IMR-90 (cell line): ENCODE data around the gene DTD1. TPM values are rescaled to one million over a fixed set of nuclear protein-coding genes. Genes with fewer than 3 reads are reported as not detected.

Source experiments
- ATAC-seq: fragments of 200-7000 bp; cut with Tn5 transposase; 2 replicates; pipeline ENCODE4 v1.9.1; 2020; ENCODE audit warnings: low read depth, mild to moderate bottlenecking, moderate library complexity
- BruUV-seq: library from RNA; stranded (reverse); fragments of 400-500 nt; replicated peaks from 2 replicates; lab custom pipeline; 2021; lab: Mats Ljungman, UMichigan
- CTCF ChIA-PET: fragments of 300-600 bp; formaldehyde crosslinking; extraction: SDS; loops from one replicate; lab custom pipeline; 2021; ENCODE audit warnings: antibody characterized with exemption; lab: Yijun Ruan, JAX
- POLR2A ChIA-PET: fragments of 300-600 bp; sonication (Branson Sonifier 250); formaldehyde crosslinking; loops from one replicate; lab custom pipeline; 2022; ENCODE audit warnings: antibody characterized with exemption; ENCODE audit not compliant: unreplicated experiment; lab: Charles Lee
- DNase-seq: peaks from one replicate; pipeline ENCODE4 v3.0.0; 2013
- H2AFZ ChIP-seq: replicated peaks from 2 replicates; pipeline ENCODE3; 2013; ENCODE audit warnings: low read length, mild to moderate bottlenecking; ENCODE audit not compliant: poor library complexity
- H2AK5ac ChIP-seq: 2 replicates; pipeline ENCODE4 v1.6.1; 2013; ENCODE audit warnings: low read depth, low read length, inconsistent platforms
- H2AK9ac ChIP-seq: replicated peaks from 2 replicates; pipeline ENCODE3; 2013; ENCODE audit warnings: mild to moderate bottlenecking, low read depth, low read length, moderate library complexity; ENCODE audit not compliant: poor library complexity
- H2BK120ac ChIP-seq: 2 replicates; pipeline ENCODE4 v1.6.1; 2013; ENCODE audit warnings: low read depth, low read length, inconsistent platforms
- H2BK15ac ChIP-seq: 3 replicates; pipeline ENCODE4 v1.6.1; 2013; ENCODE audit warnings: low read depth, low read length, inconsistent platforms
- H2BK20ac ChIP-seq: 2 replicates; pipeline ENCODE4 v1.6.1; 2013; ENCODE audit warnings: low read depth, mild to moderate bottlenecking, inconsistent platforms, low read length, moderate library complexity
- H2BK5ac ChIP-seq: 2 replicates; pipeline ENCODE4 v1.6.1; 2013; ENCODE audit warnings: mild to moderate bottlenecking, low read depth, low read length, inconsistent platforms; ENCODE audit not compliant: poor library complexity, severe bottlenecking
- H3K14ac ChIP-seq: replicated peaks from 2 replicates; pipeline ENCODE4 v1.6.1; 2013; ENCODE audit warnings: low read depth, low read length, inconsistent platforms
- H3K18ac ChIP-seq: 2 replicates; pipeline ENCODE4 v1.6.1; 2013; ENCODE audit warnings: low read depth, low read length, control low read depth
- H3K23ac ChIP-seq: 2 replicates; pipeline ENCODE4 v1.6.1; 2013; ENCODE audit warnings: low read depth, low read length, inconsistent platforms
- H3K27ac ChIP-seq: 2 replicates; pipeline ENCODE4 v1.5.1; 2013; ENCODE audit warnings: mild to moderate bottlenecking, control low read depth, low read length; ENCODE audit not compliant: insufficient read depth
- H3K27me3 ChIP-seq: 2 replicates; pipeline ENCODE4 v1.6.1; 2013; ENCODE audit warnings: low read length; ENCODE audit not compliant: control insufficient read depth, insufficient read depth
- H3K36me3 ChIP-seq: 2 replicates; pipeline ENCODE4 v1.6.1; 2013; ENCODE audit warnings: low read length, mixed read lengths; ENCODE audit not compliant: control insufficient read depth, insufficient read depth
- H3K4ac ChIP-seq: 2 replicates; pipeline ENCODE4 v1.6.1; 2013; ENCODE audit warnings: low read depth, low read length, inconsistent platforms
- H3K4me1 ChIP-seq: 2 replicates; pipeline ENCODE4 v1.6.1; 2013; ENCODE audit warnings: low read length, mixed read lengths; ENCODE audit not compliant: control insufficient read depth, insufficient read depth
- H3K4me2 ChIP-seq: 2 replicates; pipeline ENCODE4 v1.6.1; 2013; ENCODE audit warnings: low read depth, mild to moderate bottlenecking, control low read depth, low read length, moderate library complexity
- H3K4me3 ChIP-seq: 2 replicates; pipeline ENCODE4 v1.5.1; 2013; ENCODE audit warnings: low read depth, mild to moderate bottlenecking, control low read depth, low read length, moderate library complexity; ENCODE audit not compliant: insufficient read depth
- H3K56ac ChIP-seq: 2 replicates; pipeline ENCODE4 v1.6.1; 2013; ENCODE audit warnings: low read length, inconsistent platforms; ENCODE audit not compliant: insufficient read depth; ENCODE audit errors: extremely low read depth
- H3K79me1 ChIP-seq, 2 experiments: 2 replicates each; pipeline ENCODE4 v1.6.1; 2013; ENCODE audit warnings: low read length in 2 of 2, inconsistent platforms in 1 of 2, low read depth in 1 of 2
- H3K9ac ChIP-seq: 2 replicates; pipeline ENCODE4 v1.6.1; 2013; ENCODE audit warnings: low read depth, low read length, control low read depth
- H3K9me1 ChIP-seq: 2 replicates; pipeline ENCODE4 v1.6.1; 2013; ENCODE audit warnings: low read length, inconsistent platforms; ENCODE audit not compliant: insufficient read depth
- H3K9me3 ChIP-seq: 2 replicates; pipeline ENCODE4 v1.6.1; 2013; ENCODE audit warnings: low read length; ENCODE audit not compliant: control insufficient read depth, insufficient read depth
- H4K20me1 ChIP-seq: 2 replicates; pipeline ENCODE4 v1.6.1; 2013; ENCODE audit warnings: low read length, inconsistent platforms; ENCODE audit not compliant: insufficient read depth
- H4K5ac ChIP-seq: 2 replicates; pipeline ENCODE4 v1.6.1; 2013; ENCODE audit warnings: mild to moderate bottlenecking, low read depth, low read length, control low read depth
- H4K8ac ChIP-seq, 2 experiments: 2 replicates each; pipeline ENCODE4 v1.6.1; 2013; ENCODE audit warnings: low read depth in 2 of 2, low read length in 2 of 2, control low read depth in 1 of 2, inconsistent platforms in 1 of 2
- H4K91ac ChIP-seq: 2 replicates; pipeline ENCODE4 v1.6.1; 2013; ENCODE audit warnings: low read depth, low read length, inconsistent platforms; ENCODE audit not compliant: insufficient read depth
- BHLHE40 ChIP-seq: fragments of 150-350 bp; IDR thresholded peaks from 2 replicates; pipeline ENCODE4 v1.6.1; 2016; ENCODE audit warnings: mild to moderate bottlenecking, low read depth, low read length
- CEBPB ChIP-seq: IDR thresholded peaks from 2 replicates; pipeline ENCODE4 v1.6.1; 2012; ENCODE audit warnings: low read depth, low read length, improper control_type of control experiment
- CHD1 ChIP-seq: IDR thresholded peaks from 2 replicates; pipeline ENCODE4 v1.6.1; 2012; ENCODE audit warnings: low read depth, low read length, improper control_type of control experiment
- FOS ChIP-seq: fragments of 150-350 bp; IDR thresholded peaks from 2 replicates; pipeline ENCODE4 v1.6.1; 2016; ENCODE audit warnings: low read depth, low read length
- MAFK ChIP-seq: IDR thresholded peaks from 2 replicates; pipeline ENCODE4 v1.6.1; 2012; ENCODE audit warnings: low read depth, low read length, improper control_type of control experiment
- MAZ ChIP-seq: IDR thresholded peaks from 2 replicates; pipeline ENCODE4 v1.6.1; 2012; ENCODE audit warnings: low read depth, mild to moderate bottlenecking, low read length, improper control_type of control experiment, moderate library complexity, borderline replicate concordance
- MXI1 ChIP-seq: IDR thresholded peaks from 2 replicates; pipeline ENCODE4 v1.6.1; 2012; ENCODE audit warnings: low read depth, mild to moderate bottlenecking, low read length, moderate library complexity, borderline replicate concordance
- NFE2L2 ChIP-seq: fragments of 150-350 bp; IDR thresholded peaks from 2 replicates; pipeline ENCODE4 v1.6.1; 2016; ENCODE audit warnings: low read depth, mild to moderate bottlenecking, low read length
- POLR2A ChIP-seq: IDR thresholded peaks from 2 replicates; pipeline ENCODE4 v1.6.1; 2012; ENCODE audit warnings: mild to moderate bottlenecking, low read depth, low read length
- RAD21 ChIP-seq: IDR thresholded peaks from 2 replicates; pipeline ENCODE4 v1.6.1; 2012; ENCODE audit warnings: low read length, improper control_type of control experiment
- RCOR1 ChIP-seq: IDR thresholded peaks from 2 replicates; pipeline ENCODE4 v1.6.1; 2012; ENCODE audit warnings: mild to moderate bottlenecking, low read length, improper control_type of control experiment; ENCODE audit not compliant: insufficient replicate concordance
- RFX5 ChIP-seq: IDR thresholded peaks from 2 replicates; pipeline ENCODE4 v1.8.0; 2012; ENCODE audit warnings: low read depth, mild to moderate bottlenecking, low read length, moderate library complexity
- SMC3 ChIP-seq: fragments of 150-350 bp; IDR thresholded peaks from 2 replicates; pipeline ENCODE4 v1.6.1; 2016; ENCODE audit warnings: low read depth, mild to moderate bottlenecking, antibody characterized with exemption, low read length, moderate library complexity
- USF2 ChIP-seq: fragments of 150-350 bp; IDR thresholded peaks from 2 replicates; pipeline ENCODE4 v1.6.1; 2017; ENCODE audit warnings: mild to moderate bottlenecking, antibody characterized with exemption, low read length, low read depth
- WGBS, 2 experiments: methylation state at CpG; one replicate each; pipeline versions ENCODE4 v1.1.5 to v1.1.7; 2013; ENCODE audit warnings: missing lambda C conversion rate in 2 of 2; ENCODE audit not compliant: insufficient read length in 1 of 2; ENCODE audit errors: extremely low coverage in 2 of 2; 5-methylcytosine and 5-hydroxymethylcytosine counted together
- dilution Hi-C: fragments of 300-500 bp; cut with HindIII; formaldehyde crosslinking; loops from one replicate; pipeline ENCODE4 v1.14.3; 2018; ENCODE audit warnings: low sequenced_read_pairs; ENCODE audit not compliant: unreplicated experiment
- in situ Hi-C: fragments of 300-500 bp; cut with MboI; formaldehyde crosslinking; loops from 3 replicates; pipeline ENCODE4 v1.14.3; 2019; ENCODE audit warnings: low sequenced_read_pairs, inconsistent platforms, mixed read lengths
- intact Hi-C: fragments of 100-400 bp; cut with micrococcal nuclease; formaldehyde crosslinking; loops from 2 replicates; pipeline ENCODE4 v1.10.0; 2022
- polyA plus RNA-seq, 3 experiments: library from polyadenylated mRNA; depleted of rRNA; stranded (reverse); fragments of >200 nt; gene quantifications; 2 replicates each; pipeline ENCODE4 v1.2.3, GENCODE V29; 2012; ENCODE audit warnings: low replicate concordance in 1 of 3
- total RNA-seq: library from RNA; depleted of rRNA; stranded (reverse); fragments of >200 nt; gene quantifications from 2 replicates; pipeline ENCODE4 v1.2.3, GENCODE V29; 2012
- TF ChIP-seq, protein P1 (sequence below): fragments of 150-350 bp; IDR thresholded peaks from 2 replicates; pipeline ENCODE4 v1.6.1; 2016; ENCODE audit warnings: low read depth, mild to moderate bottlenecking, low read length, moderate library complexity, borderline replicate concordance
- TF ChIP-seq, protein P2 (sequence below): conservative IDR thresholded peaks from 2 replicates; pipeline ENCODE4 v1.5.1; 2012; ENCODE audit warnings: mild to moderate bottlenecking, low read depth, low read length, improper control_type of control experiment

Gene DTD1
- total and polyA plus RNA-seq, 2 of the 4 experiments (the other 2 are of a cell fraction): 73.1 to 101 TPM

GRCh38 chr20:18633411-18633810, 45.6 kb downstream of the DTD1 start:
- intact Hi-C loops: loop anchor here (5.0 to 10.0 kb wide), 2 partner anchors 574 to 951 kb away; no protein-coding TSS in a partner anchor
- WGBS, 2 experiments: no CpG with 5 or more reads among the region's 2 CpGs

More at GRCh38 chr20:18633411-18633810, 45.6 kb downstream of the DTD1 start:
- Histone ChIP-seq H2AFZ (no peak overlapping the region), H3K14ac (no peak overlapping the region), H3K18ac (no peak overlapping the region), H2BK20ac (no peak overlapping the region), H3K79me1 (peaks cover 6 to 11% of the 10 kb centered on the region in 2 experiments; a peak in 2 of 4 replicates), H3K9me3 (no peaks in the 10 kb centered on the region), H3K4me2 (no peak overlapping the region), H4K20me1 (no peaks in the 10 kb centered on the region), H3K4me1 (no peaks in the 10 kb centered on the region), H3K4ac (no peak overlapping the region), H2AK5ac (no peak overlapping the region), H4K8ac (no peak overlapping the region), H2AK9ac (peak overlapping the region; percentile 44), H2BK120ac (no peak overlapping the region), H3K4me3 (no peak overlapping the region), H2BK15ac (no peak overlapping the region), H3K27me3 (no peaks in the 10 kb centered on the region), H2BK5ac (no peak overlapping the region), H4K91ac (no peak overlapping the region), H3K56ac (no peak overlapping the region), H3K23ac (no peak overlapping the region), H3K27ac (no peak overlapping the region), H3K9me1 (peaks cover 1% of the 10 kb centered on the region; the same call in 1 of the 2 replicates), H3K36me3 (no peaks in the 10 kb centered on the region; the same call in 1 of the 2 replicates), H4K5ac (no peak overlapping the region), H3K9ac (no peak overlapping the region)
- DNase-seq (no peak), ATAC-seq (no peak)
- in situ Hi-C loops: loop anchor here (10.0 to 25.0 kb wide), 3 partner anchors 96 to 1031 kb away; no protein-coding TSS in a partner anchor
- no TSS peak for BruUV-seq
- TF ChIP-seq RAD21: no peak
- TF ChIP-seq, protein P1, sequence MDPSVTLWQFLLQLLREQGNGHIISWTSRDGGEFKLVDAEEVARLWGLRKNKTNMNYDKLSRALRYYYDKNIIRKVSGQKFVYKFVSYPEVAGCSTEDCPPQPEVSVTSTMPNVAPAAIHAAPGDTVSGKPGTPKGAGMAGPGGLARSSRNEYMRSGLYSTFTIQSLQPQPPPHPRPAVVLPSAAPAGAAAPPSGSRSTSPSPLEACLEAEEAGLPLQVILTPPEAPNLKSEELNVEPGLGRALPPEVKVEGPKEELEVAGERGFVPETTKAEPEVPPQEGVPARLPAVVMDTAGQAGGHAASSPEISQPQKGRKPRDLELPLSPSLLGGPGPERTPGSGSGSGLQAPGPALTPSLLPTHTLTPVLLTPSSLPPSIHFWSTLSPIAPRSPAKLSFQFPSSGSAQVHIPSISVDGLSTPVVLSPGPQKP: no peak
- TF ChIP-seq POLR2A: no peak
- no peak for TF ChIP-seq MAZ
- no peak for TF ChIP-seq MAFK
- TF ChIP-seq RFX5: no peak
- TF ChIP-seq, protein P2, sequence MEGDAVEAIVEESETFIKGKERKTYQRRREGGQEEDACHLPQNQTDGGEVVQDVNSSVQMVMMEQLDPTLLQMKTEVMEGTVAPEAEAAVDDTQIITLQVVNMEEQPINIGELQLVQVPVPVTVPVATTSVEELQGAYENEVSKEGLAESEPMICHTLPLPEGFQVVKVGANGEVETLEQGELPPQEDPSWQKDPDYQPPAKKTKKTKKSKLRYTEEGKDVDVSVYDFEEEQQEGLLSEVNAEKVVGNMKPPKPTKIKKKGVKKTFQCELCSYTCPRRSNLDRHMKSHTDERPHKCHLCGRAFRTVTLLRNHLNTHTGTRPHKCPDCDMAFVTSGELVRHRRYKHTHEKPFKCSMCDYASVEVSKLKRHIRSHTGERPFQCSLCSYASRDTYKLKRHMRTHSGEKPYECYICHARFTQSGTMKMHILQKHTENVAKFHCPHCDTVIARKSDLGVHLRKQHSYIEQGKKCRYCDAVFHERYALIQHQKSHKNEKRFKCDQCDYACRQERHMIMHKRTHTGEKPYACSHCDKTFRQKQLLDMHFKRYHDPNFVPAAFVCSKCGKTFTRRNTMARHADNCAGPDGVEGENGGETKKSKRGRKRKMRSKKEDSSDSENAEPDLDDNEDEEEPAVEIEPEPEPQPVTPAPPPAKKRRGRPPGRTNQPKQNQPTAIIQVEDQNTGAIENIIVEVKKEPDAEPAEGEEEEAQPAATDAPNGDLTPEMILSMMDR: no peak
- no peak for TF ChIP-seq USF2
- no peak for TF ChIP-seq CHD1
- no peak for TF ChIP-seq SMC3
- no peak for TF ChIP-seq NFE2L2
- no peak for TF ChIP-seq RCOR1
- TF ChIP-seq MXI1: no peak
- no peak for TF ChIP-seq CEBPB
- no peak for TF ChIP-seq FOS
- TF ChIP-seq BHLHE40: no peak
- POLR2A ChIA-PET: no interaction called here
- dilution Hi-C loops: no loop called here
- CTCF ChIA-PET: interaction anchor here (0.8 kb wide), 1 partner anchor 18 kb away, joined by 3 read pairs; no protein-coding TSS in a partner anchor
